GM23338 (cell line): ENCODE data around the gene UBXN7. TPM values are rescaled to one million over a fixed set of nuclear protein-coding genes. Genes with fewer than 3 reads are reported as not detected.

Experiments
- ATAC-seq: fragments of 200-7000 bp; cut with Tn5 transposase; 3 replicates; pipeline ENCODE4 v1.9.1; 2020
- DNase-seq: peaks from one replicate; pipeline ENCODE4 v3.0.0-alpha.2; 2015; ENCODE audit warnings: low spot score
- H2AFZ ChIP-seq: fragments of 200-600 bp; sonication (generic); 2 replicates; pipeline ENCODE4 v1.8.0; 2016; ENCODE audit warnings: antibody characterized with exemption, mild to moderate bottlenecking, moderate library complexity
- H3F3A ChIP-seq: fragments of 200-600 bp; sonication (generic); replicated peaks from 2 replicates; pipeline ENCODE4 v1.8.0; 2017; ENCODE audit warnings: antibody characterized with exemption, mixed run types, low read depth
- H3K27ac ChIP-seq: fragments of 200-600 bp; sonication (generic); 2 replicates; pipeline ENCODE4 v1.6.1; 2016; ENCODE audit warnings: low read depth
- H3K27me3 ChIP-seq: fragments of 200-600 bp; sonication (generic); 2 replicates; pipeline ENCODE4 v1.8.0; 2016; ENCODE audit warnings: mild to moderate bottlenecking, mixed run types, moderate library complexity; ENCODE audit not compliant: insufficient read depth
- H3K36me3 ChIP-seq: fragments of 200-600 bp; sonication (generic); 2 replicates; pipeline ENCODE4 v1.8.0; 2016; ENCODE audit warnings: mild to moderate bottlenecking; ENCODE audit not compliant: insufficient read depth
- H3K4me1 ChIP-seq: fragments of 200-600 bp; sonication (generic); 2 replicates; pipeline ENCODE4 v1.8.0; 2016; ENCODE audit warnings: mild to moderate bottlenecking, moderate library complexity; ENCODE audit not compliant: insufficient read depth
- H3K4me2 ChIP-seq: fragments of 200-600 bp; sonication (generic); 2 replicates; pipeline ENCODE4 v1.7.1; 2017; ENCODE audit warnings: mixed run types
- H3K4me3 ChIP-seq: fragments of 200-600 bp; sonication (generic); 2 replicates; pipeline ENCODE4 v1.6.1; 2016; ENCODE audit warnings: mixed run types
- H3K79me2 ChIP-seq: fragments of 200-600 bp; sonication (generic); replicated peaks from 2 replicates; pipeline ENCODE4 v1.8.0; 2017; ENCODE audit warnings: mild to moderate bottlenecking; ENCODE audit not compliant: insufficient read depth
- H3K9me2 ChIP-seq: fragments of 200-600 bp; sonication (generic); 2 replicates; pipeline ENCODE4 v1.8.0; 2017; ENCODE audit not compliant: insufficient read depth
- H4K20me1 ChIP-seq: fragments of 200-600 bp; sonication (generic); replicated peaks from 2 replicates; pipeline ENCODE4 v1.8.0; 2017; ENCODE audit warnings: mild to moderate bottlenecking; ENCODE audit not compliant: insufficient read depth
- H3K27ac Mint-ChIP-seq: 2 replicates; pipeline ENCODE4 v1.8.0; 2020; ENCODE audit warnings: inconsistent platforms, mild to moderate bottlenecking, moderate library complexity, mixed read lengths
- H3K27me3 Mint-ChIP-seq: 3 replicates; pipeline ENCODE4 v1.8.0; 2022; ENCODE audit warnings: low read depth, mild to moderate bottlenecking, moderate library complexity, mixed read lengths, inconsistent platforms; ENCODE audit not compliant: insufficient read depth, poor library complexity
- H3K36me3 Mint-ChIP-seq: 3 replicates; pipeline ENCODE4 v1.8.0; 2021; ENCODE audit warnings: low read depth, mild to moderate bottlenecking, inconsistent platforms, moderate library complexity, mixed read lengths
- H3K4me1 Mint-ChIP-seq: 3 replicates; pipeline ENCODE4 v1.8.0; 2020; ENCODE audit warnings: mild to moderate bottlenecking, inconsistent platforms, mixed read lengths
- H3K4me3 Mint-ChIP-seq: 3 replicates; pipeline ENCODE4 v1.8.0; 2021; ENCODE audit warnings: moderate library complexity, mild to moderate bottlenecking, inconsistent platforms, mixed read lengths
- H3K9me3 Mint-ChIP-seq: 3 replicates; pipeline ENCODE4 v1.8.0; 2020; ENCODE audit warnings: moderate library complexity, mild to moderate bottlenecking, inconsistent platforms, mixed read lengths
- CREB1 ChIP-seq: fragments of 250-450 bp; sonication (Bioruptor Pico); IDR thresholded peaks from 2 replicates; pipeline ENCODE4 v1.5.0; 2020; ENCODE audit warnings: low read depth, mild to moderate bottlenecking, moderate library complexity
- CTCF ChIP-seq, 2 experiments: fragments of 200-600 bp in 1 of 2; sonication (generic) in 1 of 2; conservative IDR thresholded peaks; 2 replicates each; pipeline versions ENCODE4 v1.5.1 to v1.6.1; 2016 to 2017; ENCODE audit warnings: antibody characterized with exemption in 2 of 2, low read depth in 2 of 2, mild to moderate bottlenecking in 2 of 2, moderate library complexity in 1 of 2
- ETS1 ChIP-seq: IDR thresholded peaks from 2 replicates; pipeline ENCODE4 v1.6.1; 2016; ENCODE audit warnings: antibody characterized with exemption
- EZH2 ChIP-seq: fragments of 200-600 bp; sonication (generic); IDR thresholded peaks from one replicate; pipeline ENCODE4 v1.8.0; 2017; ENCODE audit warnings: antibody characterized with exemption, mild to moderate bottlenecking, low read depth; ENCODE audit not compliant: unreplicated experiment
- EZH2phosphoT487 ChIP-seq: fragments of 200-600 bp; sonication (generic); IDR thresholded peaks from one replicate; pipeline ENCODE4 v1.8.1; 2018; ENCODE audit warnings: antibody characterized with exemption; ENCODE audit not compliant: unreplicated experiment
- JUNB ChIP-seq: IDR thresholded peaks from one replicate; pipeline ENCODE4 v1.6.1; 2016; ENCODE audit warnings: antibody characterized with exemption; ENCODE audit not compliant: unreplicated experiment
- NANOG ChIP-seq: IDR thresholded peaks from 2 replicates; pipeline ENCODE4 v1.6.1; 2016; ENCODE audit warnings: antibody characterized with exemption, borderline replicate concordance
- POLR2AphosphoS5 ChIP-seq: IDR thresholded peaks from 2 replicates; pipeline ENCODE4 v1.6.1; 2016; ENCODE audit warnings: antibody characterized with exemption, low read depth
- REST ChIP-seq: IDR thresholded peaks from one replicate; pipeline ENCODE4 v1.6.1; 2018; ENCODE audit warnings: antibody characterized with exemption; ENCODE audit not compliant: unreplicated experiment
- ZNF114 ChIP-seq: fragments of 250-450 bp; sonication (Bioruptor Pico); IDR thresholded peaks from 2 replicates; pipeline ENCODE4 v1.5.0; 2020; ENCODE audit warnings: mild to moderate bottlenecking, moderate library complexity
- ZNF331 ChIP-seq: fragments of 250-450 bp; sonication (Bioruptor Pico); IDR thresholded peaks from 2 replicates; pipeline ENCODE4 v1.5.0; 2020; ENCODE audit warnings: low read depth, mild to moderate bottlenecking, moderate library complexity
- ZNF462 ChIP-seq: fragments of 250-450 bp; sonication (Bioruptor Pico); IDR thresholded peaks from 2 replicates; pipeline ENCODE4 v1.5.0; 2020; ENCODE audit warnings: mild to moderate bottlenecking, moderate library complexity
- polyA plus RNA-seq: library from polyadenylated mRNA; unstranded; fragments of >200 nt; fragmentation: Nextera tagmentation; extraction: Ambion mirVana; gene quantifications from 2 replicates; pipeline ENCODE4 v1.2.1, GENCODE V29; 2016
- total RNA-seq: library from RNA; depleted of rRNA; stranded (reverse); fragments of >200 nt; shearing (Covaris generic); gene quantifications from 2 replicates; pipeline ENCODE4 v1.2.3, GENCODE V29; 2014

Gene UBXN7
- total and polyA plus RNA-seq, 2 experiments from 2014 or later: 37.9 to 46.2 TPM

- H3K27me3 Mint-ChIP-seq: peaks cover 14% of the 10 kb centered on the region
- Histone ChIP-seq H3K27ac (peak overlapping the region; percentile 45; the same call in 1 of the 2 replicates), H3K4me1 (no peaks in the 10 kb centered on the region), H3F3A (no peaks in the 10 kb centered on the region), H3K4me3 (no peak overlapping the region), H3K9me2 (no peaks in the 10 kb centered on the region), H3K36me3 (no peaks in the 10 kb centered on the region), H2AFZ (0 out of 2 replicates have a peak overlapping the region, but pooled peaks have one; percentile 38), H4K20me1 (no peaks in the 10 kb centered on the region), H3K27me3 (no peaks in the 10 kb centered on the region), H3K79me2 (no peaks in the 10 kb centered on the region), H3K4me2 (no peak overlapping the region)
- no peak overlapping the region for H3K4me3 Mint-ChIP-seq
- H3K4me1 Mint-ChIP-seq: peaks cover 5% of the 10 kb centered on the region; the same call in 1 of the 3 replicates
- no peak overlapping the region for H3K27ac Mint-ChIP-seq
- ATAC-seq: no peak
- H3K9me3 Mint-ChIP-seq: no peaks in the 10 kb centered on the region
- no peak for DNase-seq
- no peak for TF ChIP-seq EZH2phosphoT487
- TF ChIP-seq ETS1: no peak
- no peak for TF ChIP-seq CTCF (conservative IDR thresholded peaks at IDR 0.05; ENCODE audit: low read depth in 2 of 2)
- TF ChIP-seq JUNB: no peak
- no peak for TF ChIP-seq POLR2AphosphoS5
- no peak for TF ChIP-seq NANOG
- no peak for TF ChIP-seq ZNF331 (CRISPR knock-in tag)
- TF ChIP-seq CREB1 (CRISPR knock-in tag): no peak
- no peak for TF ChIP-seq REST
- TF ChIP-seq ZNF114 (CRISPR knock-in tag): no peak
- no peak for TF ChIP-seq ZNF462 (CRISPR knock-in tag)
- no peak for TF ChIP-seq EZH2
- no peaks in the 10 kb centered on the region; the same call in 2 of the 3 replicates for H3K36me3 Mint-ChIP-seq
Observed at GRCh38 chr3:196320137-196320536, 112.1 kb downstream of the UBXN7 start.
